HepG2 (cell line): ENCODE measurements around the gene OAF. TPM values are rescaled to one million over a fixed set of nuclear protein-coding genes. Genes with fewer than 3 reads are reported as not detected.

Experiments used
- ATF7 ChIP-seq, 2 experiments: fragments of 450-650 bp in 1 of 2; sonication (generic) in 1 of 2; formaldehyde crosslinking in 1 of 2; IDR thresholded peaks; 2 replicates each; pipeline versions ENCODE4 v1.4.0 to v1.6.1; 2016 to 2020; ENCODE audit warnings: antibody characterized with exemption in 1 of 2, mild to moderate bottlenecking in 1 of 2, missing genetic modification reagents in 1 of 2
- CCAR2 ChIP-seq: fragments of 200-400 bp; formaldehyde crosslinking; optimal IDR thresholded peaks from 2 replicates; pipeline ENCODE3; 2018; ENCODE audit warnings: low read depth, mild to moderate bottlenecking, low read length, moderate library complexity
- CREBL2 ChIP-seq: sonication (generic); formaldehyde crosslinking; IDR thresholded peaks from 2 replicates; pipeline ENCODE4 v1.8.1; 2023; ENCODE audit warnings: missing genetic modification reagents, mild to moderate bottlenecking, borderline replicate concordance
- FOXP1 ChIP-seq, 2 experiments: fragments of 450-650 bp in 1 of 2; IDR thresholded peaks; 2 replicates each; pipeline ENCODE4 v1.6.1; 2017 to 2018; ENCODE audit warnings: antibody characterized with exemption in 1 of 2
- KIAA2018 ChIP-seq: sonication (generic); formaldehyde crosslinking; IDR thresholded peaks from 2 replicates; pipeline ENCODE4 v1.5.0; 2020; ENCODE audit warnings: mild to moderate bottlenecking, missing genetic modification reagents, borderline replicate concordance
- THAP8 ChIP-seq: sonication (generic); formaldehyde crosslinking; IDR thresholded peaks from 2 replicates; pipeline ENCODE4 v1.5.1; 2020; ENCODE audit warnings: missing genetic modification reagents, mild to moderate bottlenecking, borderline replicate concordance
- ZNF781 ChIP-seq: sonication (generic); formaldehyde crosslinking; IDR thresholded peaks from 2 replicates; pipeline ENCODE4 v1.5.1; 2020; ENCODE audit warnings: borderline replicate concordance, mild to moderate bottlenecking, missing genetic modification reagents; ENCODE audit errors: not compliant biosample characterization
- ZNF891 ChIP-seq: sonication (generic); formaldehyde crosslinking; IDR thresholded peaks from 2 replicates; pipeline ENCODE4 v1.5.0; 2020; ENCODE audit warnings: mild to moderate bottlenecking, missing genetic modification reagents
- polyA plus RNA-seq, 8 experiments: library from polyadenylated mRNA; depleted of rRNA in 3 of 8; stranded (reverse) in 7 of 8; unstranded in 1 of 8; fragments of >200 nt; fragmentation: Illumina TruSeq in 4 of 8; extraction: Trizol in 4 of 8; gene quantifications; 2 replicates each; pipeline versions ENCODE4 v1.2.1 to v1.2.3, GENCODE V29; 2011 to 2016; ENCODE audit warnings: low read depth in 4 of 8, missing spikeins in 1 of 8, mixed read lengths in 1 of 8; ENCODE audit not compliant: insufficient read depth in 1 of 8
- total RNA-seq, 5 experiments: library from RNA; depleted of rRNA; stranded (reverse); fragments of >200 nt; fragmentation: Illumina TruSeq; extraction: Trizol; gene quantifications; 2 replicates each; pipeline ENCODE4 v1.2.3, GENCODE V29; 2016; ENCODE audit warnings: low read depth in 1 of 5
- TF ChIP-seq, protein P1 (sequence below): sonication (generic); formaldehyde crosslinking; IDR thresholded peaks from 2 replicates; pipeline ENCODE4 v1.4.0; 2020; ENCODE audit warnings: mild to moderate bottlenecking, missing genetic modification reagents, borderline replicate concordance
- TF ChIP-seq, protein P2 (sequence below): sonication (generic); formaldehyde crosslinking; IDR thresholded peaks from 2 replicates; pipeline ENCODE4 v1.5.1; 2020; ENCODE audit warnings: missing genetic modification reagents, mild to moderate bottlenecking, borderline replicate concordance

OAF gene
- total and polyA plus RNA-seq, 2 of the 13 experiments (the other 11 are each of a cell fraction or from before 2014, with no cell fraction given) = 63.7 to 94.6 TPM

- TF ChIP-seq, protein P1, sequence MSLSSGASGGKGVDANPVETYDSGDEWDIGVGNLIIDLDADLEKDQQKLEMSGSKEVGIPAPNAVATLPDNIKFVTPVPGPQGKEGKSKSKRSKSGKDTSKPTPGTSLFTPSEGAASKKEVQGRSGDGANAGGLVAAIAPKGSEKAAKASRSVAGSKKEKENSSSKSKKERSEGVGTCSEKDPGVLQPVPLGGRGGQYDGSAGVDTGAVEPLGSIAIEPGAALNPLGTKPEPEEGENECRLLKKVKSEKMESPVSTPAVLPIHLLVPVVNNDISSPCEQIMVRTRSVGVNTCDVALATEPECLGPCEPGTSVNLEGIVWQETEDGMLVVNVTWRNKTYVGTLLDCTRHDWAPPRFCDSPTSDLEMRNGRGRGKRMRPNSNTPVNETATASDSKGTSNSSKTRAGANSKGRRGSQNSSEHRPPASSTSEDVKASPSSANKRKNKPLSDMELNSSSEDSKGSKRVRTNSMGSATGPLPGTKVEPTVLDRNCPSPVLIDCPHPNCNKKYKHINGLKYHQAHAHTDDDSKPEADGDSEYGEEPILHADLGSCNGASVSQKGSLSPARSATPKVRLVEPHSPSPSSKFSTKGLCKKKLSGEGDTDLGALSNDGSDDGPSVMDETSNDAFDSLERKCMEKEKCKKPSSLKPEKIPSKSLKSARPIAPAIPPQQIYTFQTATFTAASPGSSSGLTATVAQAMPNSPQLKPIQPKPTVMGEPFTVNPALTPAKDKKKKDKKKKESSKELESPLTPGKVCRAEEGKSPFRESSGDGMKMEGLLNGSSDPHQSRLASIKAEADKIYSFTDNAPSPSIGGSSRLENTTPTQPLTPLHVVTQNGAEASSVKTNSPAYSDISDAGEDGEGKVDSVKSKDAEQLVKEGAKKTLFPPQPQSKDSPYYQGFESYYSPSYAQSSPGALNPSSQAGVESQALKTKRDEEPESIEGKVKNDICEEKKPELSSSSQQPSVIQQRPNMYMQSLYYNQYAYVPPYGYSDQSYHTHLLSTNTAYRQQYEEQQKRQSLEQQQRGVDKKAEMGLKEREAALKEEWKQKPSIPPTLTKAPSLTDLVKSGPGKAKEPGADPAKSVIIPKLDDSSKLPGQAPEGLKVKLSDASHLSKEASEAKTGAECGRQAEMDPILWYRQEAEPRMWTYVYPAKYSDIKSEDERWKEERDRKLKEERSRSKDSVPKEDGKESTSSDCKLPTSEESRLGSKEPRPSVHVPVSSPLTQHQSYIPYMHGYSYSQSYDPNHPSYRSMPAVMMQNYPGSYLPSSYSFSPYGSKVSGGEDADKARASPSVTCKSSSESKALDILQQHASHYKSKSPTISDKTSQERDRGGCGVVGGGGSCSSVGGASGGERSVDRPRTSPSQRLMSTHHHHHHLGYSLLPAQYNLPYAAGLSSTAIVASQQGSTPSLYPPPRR = peak; percentile 62; the same call in 1 of the 2 replicates
- TF ChIP-seq CCAR2 (no peak), FOXP1 (IDR thresholded peaks at IDR 0.05) (no peak), FOXP1 (CRISPR knock-in tag; IDR thresholded peaks at IDR 0.05) (no peak), KIAA2018 (no peak), THAP8 (CRISPR knock-in tag) (no peak), ZNF781 (CRISPR knock-in tag) (no peak), CREBL2 (CRISPR knock-in tag) (no peak), ATF7 (IDR thresholded peaks at IDR 0.05) (no peak), ATF7 (CRISPR knock-in tag; IDR thresholded peaks at IDR 0.05) (no peak), ZNF891 (CRISPR knock-in tag) (no peak)
- TF ChIP-seq, protein P2, sequence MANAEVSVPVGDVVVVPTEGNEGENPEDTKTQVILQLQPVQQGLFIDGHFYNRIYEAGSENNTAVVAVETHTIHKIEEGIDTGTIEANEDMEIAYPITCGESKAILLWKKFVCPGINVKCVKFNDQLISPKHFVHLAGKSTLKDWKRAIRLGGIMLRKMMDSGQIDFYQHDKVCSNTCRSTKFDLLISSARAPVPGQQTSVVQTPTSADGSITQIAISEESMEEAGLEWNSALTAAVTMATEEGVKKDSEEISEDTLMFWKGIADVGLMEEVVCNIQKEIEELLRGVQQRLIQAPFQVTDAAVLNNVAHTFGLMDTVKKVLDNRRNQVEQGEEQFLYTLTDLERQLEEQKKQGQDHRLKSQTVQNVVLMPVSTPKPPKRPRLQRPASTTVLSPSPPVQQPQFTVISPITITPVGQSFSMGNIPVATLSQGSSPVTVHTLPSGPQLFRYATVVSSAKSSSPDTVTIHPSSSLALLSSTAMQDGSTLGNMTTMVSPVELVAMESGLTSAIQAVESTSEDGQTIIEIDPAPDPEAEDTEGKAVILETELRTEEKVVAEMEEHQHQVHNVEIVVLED (CRISPR knock-in tag) = no peak; the same call in 1 of the 2 replicates
Observed at GRCh38 chr11:120198787-120199469, 11.9 kb upstream of the OAF start (continued).
